ENCODE results near the gene ANXA6. TPM values are rescaled to one million over a fixed set of nuclear protein-coding genes. Genes with fewer than 3 reads are reported as not detected.

Gene ANXA6
- total and polyA plus RNA-seq, 10 of the 15 experiments (the other 5 are each of a cell fraction or from before 2014, with no cell fraction given): 44.0 to 571 (median 465) TPM

DNA sequence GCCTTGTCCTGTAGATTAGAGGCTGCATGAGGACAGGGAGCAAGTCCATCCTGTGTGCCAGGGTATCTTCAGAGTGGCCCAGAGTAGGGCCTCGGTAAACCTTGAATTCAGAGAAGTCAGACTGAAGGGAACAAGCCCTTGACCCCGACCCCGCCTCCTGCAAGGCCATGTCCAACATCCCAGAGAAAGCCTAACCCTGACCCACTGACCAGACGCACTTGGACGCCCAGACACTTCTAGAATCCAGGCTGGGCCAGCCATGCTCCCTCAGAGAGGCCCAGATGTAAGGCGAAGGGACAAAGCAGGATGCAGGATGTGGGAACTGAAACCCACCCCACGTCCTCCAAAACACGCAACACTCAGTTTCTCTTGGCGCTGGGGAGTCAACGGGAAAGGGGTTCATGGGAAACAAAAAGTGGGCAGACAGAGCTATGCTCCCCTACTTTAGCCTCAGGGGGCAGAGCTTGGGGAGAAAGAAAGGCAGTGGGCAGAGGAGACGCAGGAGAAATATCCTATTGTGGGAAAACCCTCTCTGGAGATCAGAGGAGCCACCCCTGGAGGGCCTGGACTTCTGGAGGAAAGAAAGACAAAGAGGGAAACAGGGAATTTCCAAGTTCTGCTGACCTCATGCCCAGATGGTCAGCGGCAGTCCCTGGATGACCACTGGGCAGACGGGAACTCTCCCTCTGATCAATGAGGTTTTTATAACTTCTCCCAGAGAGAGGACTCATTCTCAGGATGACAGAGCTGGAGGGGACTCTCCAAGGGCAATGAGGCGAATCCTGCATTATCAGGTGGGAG, 89.7 kb downstream of the ANXA6 start (continued):
- TF ChIP-seq, protein P1, sequence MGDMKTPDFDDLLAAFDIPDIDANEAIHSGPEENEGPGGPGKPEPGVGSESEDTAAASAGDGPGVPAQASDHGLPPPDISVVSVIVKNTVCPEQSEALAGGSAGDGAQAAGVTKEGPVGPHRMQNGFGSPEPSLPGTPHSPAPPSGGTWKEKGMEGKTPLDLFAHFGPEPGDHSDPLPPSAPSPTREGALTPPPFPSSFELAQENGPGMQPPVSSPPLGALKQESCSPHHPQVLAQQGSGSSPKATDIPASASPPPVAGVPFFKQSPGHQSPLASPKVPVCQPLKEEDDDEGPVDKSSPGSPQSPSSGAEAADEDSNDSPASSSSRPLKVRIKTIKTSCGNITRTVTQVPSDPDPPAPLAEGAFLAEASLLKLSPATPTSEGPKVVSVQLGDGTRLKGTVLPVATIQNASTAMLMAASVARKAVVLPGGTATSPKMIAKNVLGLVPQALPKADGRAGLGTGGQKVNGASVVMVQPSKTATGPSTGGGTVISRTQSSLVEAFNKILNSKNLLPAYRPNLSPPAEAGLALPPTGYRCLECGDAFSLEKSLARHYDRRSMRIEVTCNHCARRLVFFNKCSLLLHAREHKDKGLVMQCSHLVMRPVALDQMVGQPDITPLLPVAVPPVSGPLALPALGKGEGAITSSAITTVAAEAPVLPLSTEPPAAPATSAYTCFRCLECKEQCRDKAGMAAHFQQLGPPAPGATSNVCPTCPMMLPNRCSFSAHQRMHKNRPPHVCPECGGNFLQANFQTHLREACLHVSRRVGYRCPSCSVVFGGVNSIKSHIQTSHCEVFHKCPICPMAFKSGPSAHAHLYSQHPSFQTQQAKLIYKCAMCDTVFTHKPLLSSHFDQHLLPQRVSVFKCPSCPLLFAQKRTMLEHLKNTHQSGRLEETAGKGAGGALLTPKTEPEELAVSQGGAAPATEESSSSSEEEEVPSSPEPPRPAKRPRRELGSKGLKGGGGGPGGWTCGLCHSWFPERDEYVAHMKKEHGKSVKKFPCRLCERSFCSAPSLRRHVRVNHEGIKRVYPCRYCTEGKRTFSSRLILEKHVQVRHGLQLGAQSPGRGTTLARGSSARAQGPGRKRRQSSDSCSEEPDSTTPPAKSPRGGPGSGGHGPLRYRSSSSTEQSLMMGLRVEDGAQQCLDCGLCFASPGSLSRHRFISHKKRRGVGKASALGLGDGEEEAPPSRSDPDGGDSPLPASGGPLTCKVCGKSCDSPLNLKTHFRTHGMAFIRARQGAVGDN (IDR thresholded peaks at IDR 0.05): no peak
- TF ChIP-seq PML (IDR thresholded peaks at IDR 0.05; ENCODE audit: low read length): no peak
- TF ChIP-seq, protein P2, sequence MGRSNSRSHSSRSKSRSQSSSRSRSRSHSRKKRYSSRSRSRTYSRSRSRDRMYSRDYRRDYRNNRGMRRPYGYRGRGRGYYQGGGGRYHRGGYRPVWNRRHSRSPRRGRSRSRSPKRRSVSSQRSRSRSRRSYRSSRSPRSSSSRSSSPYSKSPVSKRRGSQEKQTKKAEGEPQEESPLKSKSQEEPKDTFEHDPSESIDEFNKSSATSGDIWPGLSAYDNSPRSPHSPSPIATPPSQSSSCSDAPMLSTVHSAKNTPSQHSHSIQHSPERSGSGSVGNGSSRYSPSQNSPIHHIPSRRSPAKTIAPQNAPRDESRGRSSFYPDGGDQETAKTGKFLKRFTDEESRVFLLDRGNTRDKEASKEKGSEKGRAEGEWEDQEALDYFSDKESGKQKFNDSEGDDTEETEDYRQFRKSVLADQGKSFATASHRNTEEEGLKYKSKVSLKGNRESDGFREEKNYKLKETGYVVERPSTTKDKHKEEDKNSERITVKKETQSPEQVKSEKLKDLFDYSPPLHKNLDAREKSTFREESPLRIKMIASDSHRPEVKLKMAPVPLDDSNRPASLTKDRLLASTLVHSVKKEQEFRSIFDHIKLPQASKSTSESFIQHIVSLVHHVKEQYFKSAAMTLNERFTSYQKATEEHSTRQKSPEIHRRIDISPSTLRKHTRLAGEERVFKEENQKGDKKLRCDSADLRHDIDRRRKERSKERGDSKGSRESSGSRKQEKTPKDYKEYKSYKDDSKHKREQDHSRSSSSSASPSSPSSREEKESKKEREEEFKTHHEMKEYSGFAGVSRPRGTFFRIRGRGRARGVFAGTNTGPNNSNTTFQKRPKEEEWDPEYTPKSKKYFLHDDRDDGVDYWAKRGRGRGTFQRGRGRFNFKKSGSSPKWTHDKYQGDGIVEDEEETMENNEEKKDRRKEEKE (IDR thresholded peaks at IDR 0.05): no peak
- TF ChIP-seq KAT2A (conservative IDR thresholded peaks at IDR 0.05; ENCODE audit: control insufficient read depth, low read depth, low read length): no peak
- no peak for TF ChIP-seq SMC3 (IDR thresholded peaks at IDR 0.05; ENCODE audit: borderline replicate concordance, low read length)
- TF ChIP-seq NRF1 (conservative IDR thresholded peaks at IDR 0.05; ENCODE audit: low read depth, low read length): no peak
- no peak for TF ChIP-seq GABPA (IDR thresholded peaks at IDR 0.05; ENCODE audit: low read depth)
- no peak for TF ChIP-seq LARP7 (IDR thresholded peaks at IDR 0.05)
- TF ChIP-seq, protein P3, sequence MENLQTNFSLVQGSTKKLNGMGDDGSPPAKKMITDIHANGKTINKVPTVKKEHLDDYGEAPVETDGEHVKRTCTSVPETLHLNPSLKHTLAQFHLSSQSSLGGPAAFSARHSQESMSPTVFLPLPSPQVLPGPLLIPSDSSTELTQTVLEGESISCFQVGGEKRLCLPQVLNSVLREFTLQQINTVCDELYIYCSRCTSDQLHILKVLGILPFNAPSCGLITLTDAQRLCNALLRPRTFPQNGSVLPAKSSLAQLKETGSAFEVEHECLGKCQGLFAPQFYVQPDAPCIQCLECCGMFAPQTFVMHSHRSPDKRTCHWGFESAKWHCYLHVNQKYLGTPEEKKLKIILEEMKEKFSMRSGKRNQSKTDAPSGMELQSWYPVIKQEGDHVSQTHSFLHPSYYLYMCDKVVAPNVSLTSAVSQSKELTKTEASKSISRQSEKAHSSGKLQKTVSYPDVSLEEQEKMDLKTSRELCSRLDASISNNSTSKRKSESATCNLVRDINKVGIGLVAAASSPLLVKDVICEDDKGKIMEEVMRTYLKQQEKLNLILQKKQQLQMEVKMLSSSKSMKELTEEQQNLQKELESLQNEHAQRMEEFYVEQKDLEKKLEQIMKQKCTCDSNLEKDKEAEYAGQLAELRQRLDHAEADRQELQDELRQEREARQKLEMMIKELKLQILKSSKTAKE (IDR thresholded peaks at IDR 0.05; ENCODE audit: low read depth, poor library complexity, severe bottlenecking): no peak
- TF ChIP-seq, protein P4, sequence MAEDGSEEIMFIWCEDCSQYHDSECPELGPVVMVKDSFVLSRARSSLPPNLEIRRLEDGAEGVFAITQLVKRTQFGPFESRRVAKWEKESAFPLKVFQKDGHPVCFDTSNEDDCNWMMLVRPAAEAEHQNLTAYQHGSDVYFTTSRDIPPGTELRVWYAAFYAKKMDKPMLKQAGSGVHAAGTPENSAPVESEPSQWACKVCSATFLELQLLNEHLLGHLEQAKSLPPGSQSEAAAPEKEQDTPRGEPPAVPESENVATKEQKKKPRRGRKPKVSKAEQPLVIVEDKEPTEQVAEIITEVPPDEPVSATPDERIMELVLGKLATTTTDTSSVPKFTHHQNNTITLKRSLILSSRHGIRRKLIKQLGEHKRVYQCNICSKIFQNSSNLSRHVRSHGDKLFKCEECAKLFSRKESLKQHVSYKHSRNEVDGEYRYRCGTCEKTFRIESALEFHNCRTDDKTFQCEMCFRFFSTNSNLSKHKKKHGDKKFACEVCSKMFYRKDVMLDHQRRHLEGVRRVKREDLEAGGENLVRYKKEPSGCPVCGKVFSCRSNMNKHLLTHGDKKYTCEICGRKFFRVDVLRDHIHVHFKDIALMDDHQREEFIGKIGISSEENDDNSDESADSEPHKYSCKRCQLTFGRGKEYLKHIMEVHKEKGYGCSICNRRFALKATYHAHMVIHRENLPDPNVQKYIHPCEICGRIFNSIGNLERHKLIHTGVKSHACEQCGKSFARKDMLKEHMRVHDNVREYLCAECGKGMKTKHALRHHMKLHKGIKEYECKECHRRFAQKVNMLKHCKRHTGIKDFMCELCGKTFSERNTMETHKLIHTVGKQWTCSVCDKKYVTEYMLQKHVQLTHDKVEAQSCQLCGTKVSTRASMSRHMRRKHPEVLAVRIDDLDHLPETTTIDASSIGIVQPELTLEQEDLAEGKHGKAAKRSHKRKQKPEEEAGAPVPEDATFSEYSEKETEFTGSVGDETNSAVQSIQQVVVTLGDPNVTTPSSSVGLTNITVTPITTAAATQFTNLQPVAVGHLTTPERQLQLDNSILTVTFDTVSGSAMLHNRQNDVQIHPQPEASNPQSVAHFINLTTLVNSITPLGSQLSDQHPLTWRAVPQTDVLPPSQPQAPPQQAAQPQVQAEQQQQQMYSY (CRISPR knock-in tag; IDR thresholded peaks at IDR 0.05): no peak
- TF ChIP-seq WRNIP1 (IDR thresholded peaks at IDR 0.05; ENCODE audit: borderline replicate concordance, low read depth, low read length): no peak
- TF ChIP-seq, protein P5, sequence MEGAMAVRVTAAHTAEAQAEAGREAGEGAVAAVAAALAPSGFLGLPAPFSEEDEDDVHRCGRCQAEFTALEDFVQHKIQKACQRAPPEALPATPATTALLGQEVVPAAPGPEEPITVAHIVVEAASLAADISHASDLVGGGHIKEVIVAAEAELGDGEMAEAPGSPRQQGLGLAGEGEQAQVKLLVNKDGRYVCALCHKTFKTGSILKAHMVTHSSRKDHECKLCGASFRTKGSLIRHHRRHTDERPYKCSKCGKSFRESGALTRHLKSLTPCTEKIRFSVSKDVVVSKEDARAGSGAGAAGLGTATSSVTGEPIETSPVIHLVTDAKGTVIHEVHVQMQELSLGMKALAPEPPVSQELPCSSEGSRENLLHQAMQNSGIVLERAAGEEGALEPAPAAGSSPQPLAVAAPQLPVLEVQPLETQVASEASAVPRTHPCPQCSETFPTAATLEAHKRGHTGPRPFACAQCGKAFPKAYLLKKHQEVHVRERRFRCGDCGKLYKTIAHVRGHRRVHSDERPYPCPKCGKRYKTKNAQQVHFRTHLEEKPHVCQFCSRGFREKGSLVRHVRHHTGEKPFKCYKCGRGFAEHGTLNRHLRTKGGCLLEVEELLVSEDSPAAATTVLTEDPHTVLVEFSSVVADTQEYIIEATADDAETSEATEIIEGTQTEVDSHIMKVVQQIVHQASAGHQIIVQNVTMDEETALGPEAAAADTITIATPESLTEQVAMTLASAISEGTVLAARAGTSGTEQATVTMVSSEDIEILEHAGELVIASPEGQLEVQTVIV (IDR thresholded peaks at IDR 0.05; ENCODE audit: borderline replicate concordance, partially characterized antibody): no peak
- TF ChIP-seq ZNF274 (IDR thresholded peaks at IDR 0.05; ENCODE audit: insufficient read depth, insufficient read length): no peak
